K562 (cell line): ENCODE data around the gene ZNF627.

Experiments used
- ATF3 ChIP-seq, 2 experiments: fragments of 450-650 bp in 1 of 2; sonication (generic) in 1 of 2; formaldehyde crosslinking in 1 of 2; IDR thresholded peaks in 1 of 2; conservative IDR thresholded peaks in 1 of 2; 2 replicates each; pipeline versions ENCODE4 v1.6.1 to v1.8.1; 2016 to 2023; ENCODE audit warnings: mild to moderate bottlenecking in 2 of 2, moderate library complexity in 2 of 2, inconsistent platforms in 1 of 2, missing genetic modification reagents in 1 of 2
- CBX8 ChIP-seq: fragments of 200-600 bp; sonication (generic); IDR thresholded peaks from 2 replicates; pipeline ENCODE4 v1.6.1; 2012; ENCODE audit warnings: borderline replicate concordance, mixed run types, low read depth, mild to moderate bottlenecking, moderate library complexity, mixed read lengths, low read length, control low read depth, inconsistent platforms; ENCODE audit not compliant: poor library complexity, severe bottlenecking; ENCODE audit errors: extremely low read depth
- ESRRA ChIP-seq: fragments of 450-650 bp; IDR thresholded peaks from 2 replicates; pipeline ENCODE4 v1.6.1; 2014; ENCODE audit warnings: low read depth, mild to moderate bottlenecking, moderate library complexity, borderline replicate concordance
- ETS1 ChIP-seq: conservative IDR thresholded peaks from 2 replicates; pipeline ENCODE4 v1.6.1; 2011; ENCODE audit warnings: low read depth, mild to moderate bottlenecking, low read length; ENCODE audit not compliant: control insufficient read depth
- GTF2F1 ChIP-seq: IDR thresholded peaks from 2 replicates; pipeline ENCODE4 v1.6.1; 2011; ENCODE audit warnings: low read depth, low read length, improper control_type of control experiment
- JUND ChIP-seq, 2 experiments: IDR thresholded peaks; 2 replicates in 1 of 2; 3 replicates in 1 of 2; pipeline ENCODE4 v1.6.1; 2011; ENCODE audit warnings: borderline replicate concordance in 2 of 2, low read depth in 2 of 2, low read length in 2 of 2, improper control_type of control experiment in 1 of 2, missing biosample characterization in 1 of 2, missing genetic modification characterization in 1 of 2, missing genetic modification reagents in 1 of 2
- SIN3A ChIP-seq, 2 experiments: fragments of 150-350 bp in 1 of 2; IDR thresholded peaks; 2 replicates each; pipeline ENCODE4 v1.6.1; 2011 to 2016; ENCODE audit warnings: borderline replicate concordance in 2 of 2, low read depth in 2 of 2, low read length in 2 of 2, mild to moderate bottlenecking in 2 of 2, moderate library complexity in 2 of 2; ENCODE audit not compliant: control insufficient read depth in 1 of 2
- SRSF1 ChIP-seq: fragments of 200-400 bp; formaldehyde crosslinking; IDR thresholded peaks from 2 replicates; pipeline ENCODE4 v1.6.1; 2017; ENCODE audit warnings: mild to moderate bottlenecking, low read depth, low read length, moderate library complexity
- TCF7 ChIP-seq: sonication (generic); IDR thresholded peaks from 2 replicates; pipeline ENCODE4 v1.6.1; 2016; ENCODE audit warnings: antibody characterized with exemption, borderline replicate concordance
- ZNF232 ChIP-seq: sonication (generic); formaldehyde crosslinking; IDR thresholded peaks from 2 replicates; pipeline ENCODE4 v1.8.0; 2022; ENCODE audit warnings: mild to moderate bottlenecking, missing genetic modification reagents
- ZNF699 ChIP-seq: fragments of 250-450 bp; sonication (Bioruptor Pico); IDR thresholded peaks from 2 replicates; pipeline ENCODE4 v1.8.0; 2021; ENCODE audit warnings: mild to moderate bottlenecking, moderate library complexity; ENCODE audit not compliant: insufficient replicate concordance
- ZNF780A ChIP-seq: fragments of 250-450 bp; sonication (Bioruptor Pico); IDR thresholded peaks from 2 replicates; pipeline ENCODE4 v1.5.0; 2021; ENCODE audit warnings: mild to moderate bottlenecking

GRCh38 chr19:11598746-11599145, 1.5 kb downstream of the ZNF627 start:
- TF ChIP-seq JUND (IDR thresholded peaks at IDR 0.05; ENCODE audit: borderline replicate concordance, low read depth, low read length) (no peak), JUND (tag; IDR thresholded peaks at IDR 0.05; ENCODE audit: borderline replicate concordance, low read depth, low read length) (no peak), SIN3A (IDR thresholded peaks at IDR 0.05; ENCODE audit: borderline replicate concordance in 2 of 2, control insufficient read depth in 1 of 2, low read depth in 2 of 2, low read length in 2 of 2) (no peak), ESRRA (no peak), TCF7 (no peak), ATF3 (IDR thresholded peaks at IDR 0.05) (no peak), ATF3 (CRISPR knock-in tag; conservative IDR thresholded peaks at IDR 0.05) (no peak), CBX8 (no peak), ZNF780A (CRISPR knock-in tag) (no peak), SRSF1 (no peak), ZNF232 (no peak), ETS1 (no peak), GTF2F1 (no peak), ZNF699 (CRISPR knock-in tag) (no peak)
